ENCODE measurements around the gene CDT1.

GRCh38 chr16:88828711-88829110 is 25.1 kb downstream of the CDT1 start:
- no peak for TF ChIP-seq CTCF (IDR thresholded peaks at IDR 0.05)
- no peak for TF ChIP-seq POLR2A (IDR thresholded peaks at IDR 0.05)

Measured in testis (tissue), 2 donors.